ENCODE data around the gene STMN3.
"Not testable (repeated sequence)": the region's sequence is repeated elsewhere in the genome, so short reads cannot be mapped to it uniquely, and the experiment has no call there.

Gene STMN3

GRCh38 chr20:63678667-63679465 lies 25.6 kb upstream of the STMN3 start:
- DNase-seq (ENCODE audit: low spot score) = no peak

- DNase-seq (ENCODE audit: low spot score) = no peak
Observed at GRCh38 chr20:63678071-63678470, 24.8 kb upstream of the STMN3 start.

- DNase-seq (ENCODE audit: low spot score) = no peak
Observed at GRCh38 chr20:63675681-63676368, 22.6 kb upstream of the STMN3 start.

GRCh38 chr20:63673951-63674350 lies 20.7 kb upstream of the STMN3 start:
- DNase-seq (ENCODE audit: low spot score) = no peak

- no peak for DNase-seq (ENCODE audit: low spot score)
Observed at GRCh38 chr20:63672666-63673065, 19.4 kb upstream of the STMN3 start.

GRCh38 chr20:63671695-63672094 lies 18.5 kb upstream of the STMN3 start:
- not testable (repeated sequence) for DNase-seq (ENCODE audit: low spot score)

GRCh38 chr20:63668351-63668750 lies 15.1 kb upstream of the STMN3 start:
- no peak for DNase-seq (ENCODE audit: low spot score)

- DNase-seq (ENCODE audit: low spot score) = no peak
Observed at GRCh38 chr20:63667858-63668257, 14.6 kb upstream of the STMN3 start.

GRCh38 chr20:63665708-63666107 lies 12.5 kb upstream of the STMN3 start:
- DNase-seq (ENCODE audit: low spot score) = no peak

GRCh38 chr20:63664861-63665594 lies 11.8 kb upstream of the STMN3 start:
- no peak for DNase-seq (ENCODE audit: low spot score)

GRCh38 chr20:63664143-63664851 lies 11.1 kb upstream of the STMN3 start:
- no peak for DNase-seq (ENCODE audit: low spot score)

GRCh38 chr20:63663332-63664066 lies 10.3 kb upstream of the STMN3 start:
- no peak for DNase-seq (ENCODE audit: low spot score)

- no peak for DNase-seq (ENCODE audit: low spot score)
Observed at GRCh38 chr20:63662813-63663189, 9.6 kb upstream of the STMN3 start.

GRCh38 chr20:63661959-63662812 lies 9.0 kb upstream of the STMN3 start:
- no peak for DNase-seq (ENCODE audit: low spot score)

- DNase-seq (ENCODE audit: low spot score) = no peak
Observed at GRCh38 chr20:63661108-63661507, 7.9 kb upstream of the STMN3 start.

GRCh38 chr20:63660622-63661021 lies 7.4 kb upstream of the STMN3 start:
- DNase-seq (ENCODE audit: low spot score) = no peak

GRCh38 chr20:63660174-63660573 lies 7.0 kb upstream of the STMN3 start:
- not testable (repeated sequence) for DNase-seq (ENCODE audit: low spot score)

GRCh38 chr20:63659370-63659769 lies 6.1 kb upstream of the STMN3 start:
- no peak for DNase-seq (ENCODE audit: low spot score)

- peak; percentile 47 for DNase-seq (ENCODE audit: low spot score)
Observed at GRCh38 chr20:63658749-63659187, 5.5 kb upstream of the STMN3 start.

GRCh38 chr20:63657937-63658748 lies 4.9 kb upstream of the STMN3 start, which contains the start of gene RTEL1:
RTEL1 (plus strand) TSS chr20:63658312; CDS start chr20:63659403, 1,091 bp downstream.
- peak; percentile 96 for DNase-seq (ENCODE audit: low spot score)
